Activated CD4-positive, alpha-beta T cell treated with anti-CD3 and anti-CD28 coated beads, Interleukin-2, amount 50 U/mL, for 48 hours (primary cell): ENCODE data around the gene TRIM40.

ENCODE experiments used
- DNase-seq, 2 experiments: peaks; one replicate each; pipeline ENCODE4 v3.0.0-alpha.2; 2020

The TRIM40 gene

GRCh38 chr6:30150671-30151395 is 14.9 kb downstream of the TRIM40 start:
- DNase-seq: no peak

GRCh38 chr6:30151580-30151979 is 15.6 kb downstream of the TRIM40 start:
- DNase-seq: no peak

GRCh38 chr6:30152016-30152673 is 16.2 kb downstream of the TRIM40 start:
- DNase-seq: no peak

- DNase-seq: no peak
Observed at GRCh38 chr6:30152910-30153610, 17.1 kb downstream of the TRIM40 start.

- no peak for DNase-seq
Observed at GRCh38 chr6:30154061-30154460, 18.1 kb downstream of the TRIM40 start.

GRCh38 chr6:30154709-30155519 is 19.0 kb downstream of the TRIM40 start:
- no peak for DNase-seq

- DNase-seq: no peak
Observed at GRCh38 chr6:30155520-30156261, 19.8 kb downstream of the TRIM40 start.

- DNase-seq: no peak
Observed at GRCh38 chr6:30156262-30156599, 20.3 kb downstream of the TRIM40 start.

GRCh38 chr6:30156774-30157173 is 20.8 kb downstream of the TRIM40 start:
- no peak for DNase-seq

GRCh38 chr6:30157581-30157980 is 21.6 kb downstream of the TRIM40 start:
- DNase-seq: no peak

- DNase-seq: no peak
Observed at GRCh38 chr6:30157999-30158398, 22.1 kb downstream of the TRIM40 start.

GRCh38 chr6:30158475-30159040 is 22.6 kb downstream of the TRIM40 start:
- DNase-seq: no peak

- no peak for DNase-seq
Observed at GRCh38 chr6:30160008-30160784, 24.3 kb downstream of the TRIM40 start.

GRCh38 chr6:30160785-30161531 is 25.0 kb downstream of the TRIM40 start, which contains the start of gene TRIM10:
TRIM10 (minus strand) TSS chr6:30161211; CDS start chr6:30160858, 353 bp downstream.
- no peak for DNase-seq

- no peak for DNase-seq
Observed at GRCh38 chr6:30162265-30163089, 26.5 kb downstream of the TRIM40 start.

GRCh38 chr6:30163090-30163917 is 27.4 kb downstream of the TRIM40 start, which contains the start of gene TRIM15:
TRIM15 (plus strand) TSS chr6:30163546; CDS start chr6:30163685, 139 bp downstream.
- peak; percentile 66 to 74 for DNase-seq

GRCh38 chr6:30163918-30164654 is 28.1 kb downstream of the TRIM40 start:
- no peak for DNase-seq

- no peak for DNase-seq
Observed at GRCh38 chr6:30164714-30165113, 28.8 kb downstream of the TRIM40 start.
